HS-27A (cell line): Measurements from ENCODE around the gene SNX33.
"Not testable (repeated sequence)": the region's sequence is repeated elsewhere in the genome, so short reads cannot be mapped to it uniquely, and the experiment has no call there.

Experiments
- DNase-seq: peaks from one replicate; pipeline ENCODE4 v3.0.0-alpha.2; 2012; ENCODE audit warnings: low read depth, missing footprints

SNX33 gene

GRCh38 chr15:75662823-75663519 lies 15.3 kb downstream of the SNX33 start:
- no peak for DNase-seq

- DNase-seq = no peak
These were observed 16.3 kb downstream of the SNX33 start for GRCh38 chr15:75663931-75664421.

- DNase-seq = peak; percentile 100
These were observed 19.2 kb downstream of the SNX33 start for GRCh38 chr15:75666823-75667501.

GRCh38 chr15:75669191-75669878 lies 21.6 kb downstream of the SNX33 start:
- no peak for DNase-seq

GRCh38 chr15:75669879-75670212 lies 22.1 kb downstream of the SNX33 start:
- no peak for DNase-seq

- DNase-seq = no peak
These were observed 24.3 kb downstream of the SNX33 start for GRCh38 chr15:75671730-75672602.

- DNase-seq = peak; percentile 86
These were observed 25.1 kb downstream of the SNX33 start for GRCh38 chr15:75672646-75673425.

GRCh38 chr15:75673426-75674235 lies 25.9 kb downstream of the SNX33 start:
- no peak for DNase-seq

GRCh38 chr15:75674366-75674765 lies 26.7 kb downstream of the SNX33 start:
- no peak for DNase-seq

GRCh38 chr15:75675579-75676404 lies 28.1 kb downstream of the SNX33 start:
- DNase-seq = no peak

- DNase-seq = no peak
These were observed 29.2 kb downstream of the SNX33 start for GRCh38 chr15:75676688-75677464.

GRCh38 chr15:75677465-75678323 lies 30.0 kb downstream of the SNX33 start:
- no peak for DNase-seq

GRCh38 chr15:75678324-75678690 lies 30.6 kb downstream of the SNX33 start:
- not testable (repeated sequence) for DNase-seq

GRCh38 chr15:75680007-75680789 lies 32.5 kb downstream of the SNX33 start:
- no peak for DNase-seq

- DNase-seq = no peak
These were observed 34.7 kb downstream of the SNX33 start for GRCh38 chr15:75682181-75683135.
